Measurements from ENCODE around the gene CBX8.

DNA sequence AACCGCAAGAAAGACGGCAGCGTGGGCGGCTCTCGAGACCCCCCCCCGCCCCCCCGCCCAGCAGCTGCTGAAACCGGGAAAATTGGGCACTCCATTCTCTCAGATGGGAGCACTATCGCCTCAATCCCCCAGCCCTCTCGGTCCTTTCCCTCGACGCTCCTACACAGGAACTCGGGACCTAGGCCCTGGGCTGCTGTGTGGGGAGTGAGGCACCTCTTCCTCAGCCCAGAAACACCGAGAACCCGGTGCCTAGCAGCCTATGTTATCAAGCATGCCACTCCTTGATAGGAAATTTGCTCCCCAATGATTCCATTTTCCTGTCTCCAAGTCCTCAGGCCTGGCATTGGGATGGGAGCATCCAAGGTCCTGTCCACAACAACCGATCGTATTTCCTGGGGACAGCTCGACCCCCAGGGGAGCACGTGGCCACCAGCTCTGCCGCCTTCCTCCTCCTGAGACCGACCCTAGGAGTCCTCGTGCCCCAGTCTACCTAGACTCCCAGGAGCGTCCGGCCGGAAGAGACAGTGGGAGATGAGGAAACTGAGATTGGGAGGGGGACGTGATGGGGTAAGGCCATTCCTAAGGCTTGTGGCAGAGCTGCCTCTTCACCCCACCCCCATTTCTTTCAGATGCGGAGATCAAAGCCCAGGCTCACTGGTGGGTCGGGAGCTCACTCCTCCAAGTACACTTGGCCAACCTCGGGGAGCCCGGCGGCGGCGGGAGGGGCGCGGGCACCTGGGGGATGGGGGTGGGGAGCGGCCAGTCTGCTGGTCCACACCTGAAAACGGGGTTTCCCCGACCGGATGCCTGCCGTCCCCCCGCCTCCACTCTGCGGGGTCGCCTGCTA is 17.5 kb upstream of the CBX8 start:
- no peak for TF ChIP-seq POLR2A (IDR thresholded peaks at IDR 0.05; ENCODE audit: low read length)
- no peak for TF ChIP-seq GATA1 (IDR thresholded peaks at IDR 0.05; ENCODE audit: low read depth, low read length)

Data from erythroblast (primary cell).